HepG2 (cell line): ENCODE results near the gene CARMIL1. TPM values are rescaled to one million over a fixed set of nuclear protein-coding genes. Genes with fewer than 3 reads are reported as not detected.
A peak's percentile ranks its signal among the peaks of the same experiment; 100 is the strongest.

ENCODE experiments used
- ARNTL ChIP-seq: sonication (generic); formaldehyde crosslinking; IDR thresholded peaks from 2 replicates; pipeline ENCODE4 v1.4.0; 2020; ENCODE audit warnings: mild to moderate bottlenecking, missing genetic modification reagents
- ASH2L ChIP-seq: fragments of 300-600, 200-600 bp; sonication (generic); IDR thresholded peaks from 2 replicates; pipeline ENCODE4 v1.7.0; 2017; ENCODE audit warnings: low read depth, mild to moderate bottlenecking, moderate library complexity, mixed read lengths, low read length; ENCODE audit not compliant: insufficient read length
- ATAD3A ChIP-seq: sonication (generic); formaldehyde crosslinking; IDR thresholded peaks from 2 replicates; pipeline ENCODE4 v1.4.0; 2020; ENCODE audit warnings: missing genetic modification reagents
- CC2D1A ChIP-seq: sonication (generic); formaldehyde crosslinking; IDR thresholded peaks from 2 replicates; pipeline ENCODE4 v1.8.1; 2023; ENCODE audit warnings: mild to moderate bottlenecking, missing genetic modification reagents
- FIP1L1 ChIP-seq: fragments of 200-400 bp; formaldehyde crosslinking; IDR thresholded peaks from 2 replicates; pipeline ENCODE4 v1.6.1; 2018; ENCODE audit warnings: low read depth, mild to moderate bottlenecking, low read length, moderate library complexity, borderline replicate concordance; ENCODE audit not compliant: insufficient read depth
- FOXA3 ChIP-seq: IDR thresholded peaks from 2 replicates; pipeline ENCODE4 v1.6.1; 2016; ENCODE audit warnings: missing genetic modification reagents, missing compliant biosample characterization
- FOXO1 ChIP-seq: sonication (generic); formaldehyde crosslinking; IDR thresholded peaks from 2 replicates; pipeline ENCODE4 v1.4.0; 2020; ENCODE audit warnings: missing genetic modification reagents
- HDAC1 ChIP-seq: sonication (generic); formaldehyde crosslinking; IDR thresholded peaks from 2 replicates; pipeline ENCODE4 v1.5.1; 2020; ENCODE audit warnings: mild to moderate bottlenecking, missing genetic modification reagents
- HIVEP1 ChIP-seq: sonication (generic); formaldehyde crosslinking; IDR thresholded peaks from 2 replicates; pipeline ENCODE4 v1.4.0; 2020; ENCODE audit warnings: mild to moderate bottlenecking, missing genetic modification reagents
- HOXD1 ChIP-seq: sonication (generic); formaldehyde crosslinking; IDR thresholded peaks from 2 replicates; pipeline ENCODE4 v1.5.0; 2020; ENCODE audit warnings: missing genetic modification reagents
- ISL2 ChIP-seq: sonication (generic); formaldehyde crosslinking; IDR thresholded peaks from 2 replicates; pipeline ENCODE4 v1.5.0; 2020; ENCODE audit warnings: missing genetic modification reagents
- KMT2A ChIP-seq: sonication (generic); formaldehyde crosslinking; IDR thresholded peaks from 2 replicates; pipeline ENCODE4 v1.4.0; 2020; ENCODE audit warnings: missing genetic modification reagents
- MBNL3 ChIP-seq: fragments of 250-450 bp; sonication (Bioruptor Pico); conservative IDR thresholded peaks from 2 replicates; pipeline ENCODE4 v1.8.0; 2022; ENCODE audit warnings: mild to moderate bottlenecking, inconsistent platforms
- NCOA2 ChIP-seq: sonication (generic); formaldehyde crosslinking; IDR thresholded peaks from 2 replicates; pipeline ENCODE4 v1.8.0; 2022; ENCODE audit warnings: inconsistent platforms
- PHF21A ChIP-seq: sonication (generic); formaldehyde crosslinking; IDR thresholded peaks from 2 replicates; pipeline ENCODE4 v1.5.0; 2020; ENCODE audit warnings: mild to moderate bottlenecking, missing genetic modification reagents
- RARA ChIP-seq: IDR thresholded peaks from 2 replicates; pipeline ENCODE4 v1.6.1; 2016; ENCODE audit warnings: missing genetic modification reagents, missing compliant biosample characterization
- SALL1 ChIP-seq: sonication (generic); formaldehyde crosslinking; IDR thresholded peaks from 2 replicates; pipeline ENCODE4 v1.8.0; 2022; ENCODE audit warnings: mild to moderate bottlenecking, missing genetic modification reagents
- SIX1 ChIP-seq: sonication (generic); formaldehyde crosslinking; IDR thresholded peaks from 2 replicates; pipeline ENCODE4 v1.4.0; 2020; ENCODE audit warnings: missing genetic modification reagents, borderline replicate concordance
- SOX6 ChIP-seq, 2 experiments: fragments of 450-650 bp in 1 of 2; sonication (generic) in 1 of 2; formaldehyde crosslinking in 1 of 2; IDR thresholded peaks; 2 replicates each; pipeline versions ENCODE4 v1.4.0 to v1.6.1; 2017 to 2020; ENCODE audit warnings: antibody characterized with exemption in 1 of 2, mild to moderate bottlenecking in 1 of 2, missing genetic modification reagents in 1 of 2
- SP2 ChIP-seq: sonication (generic); formaldehyde crosslinking; IDR thresholded peaks from 2 replicates; pipeline ENCODE4 v1.5.1; 2020; ENCODE audit warnings: mild to moderate bottlenecking, missing genetic modification reagents
- SP4 ChIP-seq: sonication (generic); formaldehyde crosslinking; IDR thresholded peaks from 2 replicates; pipeline ENCODE4 v1.8.1; 2023; ENCODE audit warnings: mild to moderate bottlenecking, missing genetic modification reagents
- TEAD3 ChIP-seq: optimal IDR thresholded peaks from 2 replicates; pipeline ENCODE3; 2016; ENCODE audit warnings: borderline replicate concordance
- THAP11 ChIP-seq: IDR thresholded peaks from 2 replicates; pipeline ENCODE4 v1.6.1; 2016; ENCODE audit warnings: missing biosample characterization, missing genetic modification reagents
- YY1 ChIP-seq: IDR thresholded peaks from 2 replicates; pipeline ENCODE4 v1.6.1; 2011; ENCODE audit warnings: low read length, low read depth, moderate library complexity, mild to moderate bottlenecking; ENCODE audit not compliant: insufficient read depth, insufficient replicate concordance
- ZBTB26 ChIP-seq: IDR thresholded peaks from 2 replicates; pipeline ENCODE4 v1.6.1; 2016; ENCODE audit warnings: missing compliant biosample characterization, missing genetic modification reagents, borderline replicate concordance
- ZFP62 ChIP-seq: sonication (generic); formaldehyde crosslinking; IDR thresholded peaks from 2 replicates; pipeline ENCODE4 v1.4.0; 2020; ENCODE audit warnings: missing genetic modification reagents
- ZNF124 ChIP-seq: sonication (generic); formaldehyde crosslinking; IDR thresholded peaks from 2 replicates; pipeline ENCODE4 v1.4.0; 2020; ENCODE audit warnings: missing genetic modification reagents
- ZNF205 ChIP-seq: IDR thresholded peaks from 2 replicates; pipeline ENCODE4 v1.6.1; 2018; ENCODE audit warnings: missing biosample characterization, missing genetic modification reagents
- ZNF430 ChIP-seq: sonication (generic); formaldehyde crosslinking; IDR thresholded peaks from 2 replicates; pipeline ENCODE4 v1.9.0; 2021; ENCODE audit warnings: mild to moderate bottlenecking, missing genetic modification reagents
- ZNF503 ChIP-seq: sonication (generic); formaldehyde crosslinking; IDR thresholded peaks from 2 replicates; pipeline ENCODE4 v1.4.0; 2020; ENCODE audit warnings: missing genetic modification reagents
- ZSCAN12 ChIP-seq: sonication (generic); formaldehyde crosslinking; IDR thresholded peaks from 2 replicates; pipeline ENCODE4 v1.9.0; 2021; ENCODE audit warnings: mild to moderate bottlenecking, missing genetic modification reagents
- polyA plus RNA-seq, 8 experiments: library from polyadenylated mRNA; depleted of rRNA in 3 of 8; stranded (reverse) in 7 of 8; unstranded in 1 of 8; fragments of >200 nt; fragmentation: Illumina TruSeq in 4 of 8; extraction: Trizol in 4 of 8; gene quantifications; 2 replicates each; pipeline versions ENCODE4 v1.2.1 to v1.2.3, GENCODE V29; 2011 to 2016; ENCODE audit warnings: low read depth in 4 of 8, missing spikeins in 1 of 8, mixed read lengths in 1 of 8; ENCODE audit not compliant: insufficient read depth in 1 of 8
- total RNA-seq, 5 experiments: library from RNA; depleted of rRNA; stranded (reverse); fragments of >200 nt; fragmentation: Illumina TruSeq; extraction: Trizol; gene quantifications; 2 replicates each; pipeline ENCODE4 v1.2.3, GENCODE V29; 2016; ENCODE audit warnings: low read depth in 1 of 5

The CARMIL1 gene
- total and polyA plus RNA-seq, 2 of the 13 experiments (the other 11 are each of a cell fraction or from before 2014, with no cell fraction given), result 1.8 to 2.6 TPM

GRCh38 chr6:25645916-25646315 lies 366.7 kb downstream of the CARMIL1 start (continued):
- no peak for TF ChIP-seq ZFP62 (CRISPR knock-in tag)
- TF ChIP-seq ATAD3A (CRISPR knock-in tag), result no peak
- TF ChIP-seq PHF21A, result 0 out of 2 replicates have a peak, but pooled peaks have one; percentile 25
- TF ChIP-seq SALL1 (CRISPR knock-in tag), result peak; percentile 21; the same call in 1 of the 2 replicates
- no peak for TF ChIP-seq SOX6 (IDR thresholded peaks at IDR 0.05)
- peak; percentile 73; the same call in 1 of the 2 replicates for TF ChIP-seq SOX6 (CRISPR knock-in tag; IDR thresholded peaks at IDR 0.05)
- TF ChIP-seq MBNL3 (CRISPR knock-in tag), result no peak
- TF ChIP-seq ASH2L, result no peak
- no peak for TF ChIP-seq YY1
- TF ChIP-seq FOXO1 (CRISPR knock-in tag), result peak; percentile 60; the same call in 1 of the 2 replicates
- no peak for TF ChIP-seq ZNF430 (CRISPR knock-in tag)
- no peak for TF ChIP-seq SP2 (CRISPR knock-in tag)
- TF ChIP-seq SP4 (CRISPR knock-in tag), result no peak
- TF ChIP-seq THAP11 (CRISPR knock-in tag), result 0 out of 2 replicates have a peak, but pooled peaks have one; percentile 11
- TF ChIP-seq HIVEP1, result no peak
- peak; percentile 38; the same call in 1 of the 2 replicates for TF ChIP-seq ISL2 (CRISPR knock-in tag)
- no peak for TF ChIP-seq CC2D1A
- TF ChIP-seq ZNF124 (CRISPR knock-in tag), result 0 out of 2 replicates have a peak, but pooled peaks have one; percentile 45
- peak; percentile 56; the same call in 1 of the 2 replicates for TF ChIP-seq NCOA2 (CRISPR knock-in tag)
- peak; percentile 45; the same call in 1 of the 2 replicates for TF ChIP-seq RARA (CRISPR knock-in tag)
- peak; percentile 45; the same call in 1 of the 2 replicates for TF ChIP-seq HDAC1 (CRISPR knock-in tag)
- TF ChIP-seq FOXA3 (CRISPR knock-in tag), result peak; percentile 78
- no peak for TF ChIP-seq FIP1L1
- TF ChIP-seq ARNTL (CRISPR knock-in tag), result no peak
- TF ChIP-seq ZNF503 (CRISPR knock-in tag), result no peak
- TF ChIP-seq ZBTB26, result no peak
- TF ChIP-seq ZNF205, result 0 out of 2 replicates have a peak, but pooled peaks have one; percentile 34
- no peak for TF ChIP-seq KMT2A (CRISPR knock-in tag)
- TF ChIP-seq ZSCAN12 (CRISPR knock-in tag), result no peak
- no peak for TF ChIP-seq HOXD1 (CRISPR knock-in tag)
- 0 out of 2 replicates have a peak, but pooled peaks have one; percentile 44 for TF ChIP-seq SIX1 (CRISPR knock-in tag)
- TF ChIP-seq TEAD3 (CRISPR knock-in tag), result peak; percentile 67
